GM18867 (cell line): ENCODE measurements around the gene PTPRD.

ENCODE experiments used
- ATAC-seq: cut with Tn5 transposase; IDR thresholded peaks from one replicate; pipeline ENCODE4 v1.9.1; 2021; ENCODE audit warnings: mild to moderate bottlenecking, moderate library complexity; ENCODE audit not compliant: unreplicated experiment

PTPRD gene

GRCh38 chr9:8857926-8858595 is 1754.7 kb downstream of the PTPRD start:
- ATAC-seq: no peak

- no peak for ATAC-seq
Measured at GRCh38 chr9:8857068-8857925, 1755.5 kb downstream of the PTPRD start.

GRCh38 chr9:8856396-8857067 is 1756.3 kb downstream of the PTPRD start:
- ATAC-seq: no peak

- no peak for ATAC-seq
Measured at GRCh38 chr9:8855046-8855445, 1757.8 kb downstream of the PTPRD start.

GRCh38 chr9:8852301-8852864 is 1760.4 kb downstream of the PTPRD start:
- no peak for ATAC-seq

GRCh38 chr9:8850914-8851313 is 1761.9 kb downstream of the PTPRD start:
- no peak for ATAC-seq

- ATAC-seq: no peak
Measured at GRCh38 chr9:8845808-8846207, 1767.0 kb downstream of the PTPRD start.

- no peak for ATAC-seq
Measured at GRCh38 chr9:8845376-8845775, 1767.4 kb downstream of the PTPRD start.

- no peak for ATAC-seq
Measured at GRCh38 chr9:8844549-8844948, 1768.3 kb downstream of the PTPRD start.

- no peak for ATAC-seq
Measured at GRCh38 chr9:8842402-8843193, 1770.2 kb downstream of the PTPRD start.

- no peak for ATAC-seq
Measured at GRCh38 chr9:8838136-8838535, 1774.7 kb downstream of the PTPRD start.

GRCh38 chr9:8835291-8835690 is 1777.5 kb downstream of the PTPRD start:
- ATAC-seq: no peak

- no peak for ATAC-seq
Measured at GRCh38 chr9:8832955-8833354, 1779.8 kb downstream of the PTPRD start.

GRCh38 chr9:8832386-8832785 is 1780.4 kb downstream of the PTPRD start:
- ATAC-seq: no peak

- no peak for ATAC-seq
Measured at GRCh38 chr9:8831568-8831967, 1781.2 kb downstream of the PTPRD start.

GRCh38 chr9:8826281-8826680 is 1786.5 kb downstream of the PTPRD start:
- ATAC-seq: no peak

- ATAC-seq: no peak
Measured at GRCh38 chr9:8825585-8826147, 1787.1 kb downstream of the PTPRD start.

- no peak for ATAC-seq
Measured at GRCh38 chr9:8823131-8823895, 1789.5 kb downstream of the PTPRD start.

- ATAC-seq: no peak
Measured at GRCh38 chr9:8822667-8823025, 1790.2 kb downstream of the PTPRD start.
